Mesenchymal stem cell (in vitro differentiated cells and primary cell): ENCODE results near the gene SH2D2A.

ENCODE experiments used
- DNase-seq: peaks from one replicate; pipeline ENCODE4 v3.0.0-alpha.2; 2013
- H2AFZ ChIP-seq: one replicate; pipeline ENCODE4 v1.6.1; 2013; ENCODE audit warnings: low read depth, mild to moderate bottlenecking, control low read depth, inconsistent platforms, low read length, moderate library complexity
- H2AK5ac ChIP-seq: 2 replicates; pipeline ENCODE4 v1.6.1; 2013; ENCODE audit warnings: low read length, moderate library complexity, mild to moderate bottlenecking, inconsistent platforms; ENCODE audit not compliant: severe bottlenecking
- H2BK120ac ChIP-seq: one replicate; pipeline ENCODE4 v1.6.1; 2013; ENCODE audit warnings: low read depth, mild to moderate bottlenecking, inconsistent platforms, low read length, moderate library complexity
- H2BK12ac ChIP-seq, 2 experiments: one replicate each; pipeline ENCODE4 v1.6.1; 2013; ENCODE audit warnings: inconsistent platforms in 2 of 2, low read length in 2 of 2, mild to moderate bottlenecking in 2 of 2, moderate library complexity in 2 of 2, control low read depth in 1 of 2
- H2BK15ac ChIP-seq: one replicate; pipeline ENCODE4 v1.6.1; 2013; ENCODE audit warnings: mild to moderate bottlenecking, low read depth, inconsistent platforms; ENCODE audit not compliant: poor library complexity, severe bottlenecking
- H2BK5ac ChIP-seq: 2 replicates; pipeline ENCODE4 v1.6.1; 2013; ENCODE audit warnings: low read depth, mild to moderate bottlenecking, low read length, control low read depth, inconsistent platforms; ENCODE audit not compliant: poor library complexity, severe bottlenecking
- H3K14ac ChIP-seq, 2 experiments: one replicate each; pipeline ENCODE4 v1.6.1; 2013; ENCODE audit warnings: inconsistent platforms in 2 of 2, low read length in 2 of 2, control low read depth in 1 of 2, mild to moderate bottlenecking in 1 of 2, moderate library complexity in 1 of 2
- H3K18ac ChIP-seq, 2 experiments: one replicate each; pipeline ENCODE4 v1.6.1; 2013; ENCODE audit warnings: inconsistent platforms in 2 of 2, low read length in 2 of 2, control low read depth in 1 of 2, low read depth in 1 of 2, mild to moderate bottlenecking in 1 of 2
- H3K23ac ChIP-seq, 2 experiments: one replicate each; pipeline ENCODE4 v1.6.1; 2013; ENCODE audit warnings: inconsistent platforms in 2 of 2, low read length in 2 of 2, mild to moderate bottlenecking in 2 of 2, moderate library complexity in 2 of 2, control low read depth in 1 of 2
- H3K27ac ChIP-seq: 2 replicates; pipeline ENCODE4 v1.5.1; 2013; ENCODE audit warnings: mild to moderate bottlenecking, moderate library complexity, low read length, control low read depth, inconsistent platforms; ENCODE audit not compliant: poor library complexity, severe bottlenecking
- H3K27me3 ChIP-seq, 2 experiments: 2 replicates each; pipeline versions ENCODE4 v1.6.1 to v1.7.0; 2013; ENCODE audit warnings: low read length in 2 of 2, mild to moderate bottlenecking in 2 of 2, moderate library complexity in 2 of 2, control low read depth in 1 of 2, inconsistent platforms in 1 of 2; ENCODE audit not compliant: control insufficient read depth in 1 of 2, insufficient read depth in 1 of 2
- H3K36me3 ChIP-seq, 2 experiments: 2 replicates each; pipeline versions ENCODE4 v1.6.1 to v1.7.0; 2013; ENCODE audit warnings: low read length in 2 of 2, control low read depth in 1 of 2, inconsistent platforms in 1 of 2, low read depth in 1 of 2, mild to moderate bottlenecking in 1 of 2; ENCODE audit not compliant: insufficient read depth in 2 of 2, control insufficient read depth in 1 of 2
- H3K4ac ChIP-seq, 2 experiments: one replicate each; pipeline ENCODE4 v1.6.1; 2013; ENCODE audit warnings: inconsistent platforms in 2 of 2, low read length in 2 of 2, mild to moderate bottlenecking in 2 of 2, moderate library complexity in 2 of 2, control low read depth in 1 of 2, low read depth in 1 of 2
- H3K4me1 ChIP-seq: 2 replicates; pipeline ENCODE4 v1.6.1; 2013; ENCODE audit warnings: low read depth, low read length, control low read depth; ENCODE audit not compliant: control insufficient read depth, insufficient read depth
- H3K4me2 ChIP-seq: 2 replicates; pipeline ENCODE4 v1.6.1; 2013; ENCODE audit warnings: low read length, mild to moderate bottlenecking, inconsistent platforms; ENCODE audit not compliant: poor library complexity, severe bottlenecking
- H3K4me3 ChIP-seq, 2 experiments: 2 replicates each; pipeline versions ENCODE4 v1.5.1 to v1.7.0; 2013; ENCODE audit warnings: low read length in 2 of 2, mild to moderate bottlenecking in 2 of 2, control low read depth in 1 of 2, low read depth in 1 of 2; ENCODE audit not compliant: insufficient read depth in 1 of 2
- H3K79me1 ChIP-seq: replicated peaks from 2 replicates; pipeline ENCODE4 v1.6.1; 2013; ENCODE audit warnings: mild to moderate bottlenecking, control low read depth, low read length, inconsistent platforms; ENCODE audit not compliant: poor library complexity, severe bottlenecking
- H3K9ac ChIP-seq: 2 replicates; pipeline ENCODE4 v1.7.0; 2013; ENCODE audit warnings: mild to moderate bottlenecking, low read length, moderate library complexity
- H3K9me3 ChIP-seq: 2 replicates; pipeline ENCODE4 v1.7.0; 2013; ENCODE audit warnings: mild to moderate bottlenecking, low read length; ENCODE audit not compliant: control insufficient read depth
- H4K8ac ChIP-seq: one replicate; pipeline ENCODE4 v1.6.1; 2013; ENCODE audit warnings: inconsistent platforms, mild to moderate bottlenecking, low read length, moderate library complexity
- H4K91ac ChIP-seq: one replicate; pipeline ENCODE4 v1.6.1; 2013; ENCODE audit warnings: mild to moderate bottlenecking, low read length, inconsistent platforms
- WGBS: methylation state at CpG from one replicate; pipeline ENCODE4 v1.1.7; 2013; ENCODE audit warnings: mixed read lengths; 5-methylcytosine and 5-hydroxymethylcytosine counted together

SH2D2A gene

DNA sequence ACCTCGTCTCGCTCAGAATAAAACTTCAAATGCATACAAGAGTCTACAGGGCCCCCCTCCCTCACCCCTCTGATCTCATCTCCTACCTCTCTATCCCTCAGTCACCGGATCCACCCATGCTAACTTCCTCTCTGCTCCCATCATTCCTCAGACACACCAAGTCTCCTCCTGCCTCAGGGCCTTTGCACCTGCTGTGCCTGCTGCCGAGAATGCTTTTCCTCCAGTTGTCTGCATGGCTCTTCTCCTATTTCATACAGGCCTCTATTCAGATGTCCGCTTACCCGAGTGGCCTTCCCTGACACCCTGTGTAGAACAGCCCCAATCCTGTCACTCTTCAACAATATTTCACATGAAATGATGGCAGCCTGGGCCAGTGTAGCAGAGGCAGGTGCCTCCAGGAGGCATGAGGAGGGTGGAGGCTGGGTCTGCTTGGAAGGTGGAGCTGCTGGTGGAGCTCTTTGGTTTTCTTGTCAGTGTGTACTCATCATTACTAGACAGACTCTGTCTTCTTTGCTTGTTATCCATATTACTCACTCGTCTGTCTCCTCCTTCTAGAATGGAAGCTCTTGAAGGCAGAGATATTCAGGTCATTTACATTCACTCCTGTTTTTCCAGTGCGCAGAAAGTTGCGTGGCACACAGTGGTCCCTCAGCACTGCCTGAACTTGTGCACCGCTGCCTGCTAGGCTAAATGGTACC lies 4.2 kb downstream of the SH2D2A start:
- Histone ChIP-seq H3K4ac (no peak overlapping the region), H2BK5ac (no peak overlapping the region), H3K4me3 (no peak overlapping the region), H3K9ac (no peak overlapping the region), H3K4me2 (no peak overlapping the region), H3K14ac (no peak overlapping the region), H2BK15ac (no peak overlapping the region), H3K79me1 (no peaks in the 10 kb centered on the region), H2AK5ac (no peak overlapping the region), H2AFZ (no peak overlapping the region), H2BK120ac (no peak overlapping the region), H3K4me1 (peaks cover 20% of the 10 kb centered on the region), H3K36me3 (peaks cover 0 to 4% of the 10 kb centered on the region in 2 experiments), H3K27me3 (peaks cover 12 to 30% of the 10 kb centered on the region in 2 experiments), H4K8ac (no peak overlapping the region), H3K27ac (no peak overlapping the region), H3K9me3 (no peaks in the 10 kb centered on the region), H3K18ac (no peak overlapping the region), H4K91ac (no peak overlapping the region), H3K23ac (no peak overlapping the region), H2BK12ac (no peak overlapping the region)
- WGBS = 97% methylated on average over 10 of the region's 10 CpGs
- no peak for DNase-seq

DNA sequence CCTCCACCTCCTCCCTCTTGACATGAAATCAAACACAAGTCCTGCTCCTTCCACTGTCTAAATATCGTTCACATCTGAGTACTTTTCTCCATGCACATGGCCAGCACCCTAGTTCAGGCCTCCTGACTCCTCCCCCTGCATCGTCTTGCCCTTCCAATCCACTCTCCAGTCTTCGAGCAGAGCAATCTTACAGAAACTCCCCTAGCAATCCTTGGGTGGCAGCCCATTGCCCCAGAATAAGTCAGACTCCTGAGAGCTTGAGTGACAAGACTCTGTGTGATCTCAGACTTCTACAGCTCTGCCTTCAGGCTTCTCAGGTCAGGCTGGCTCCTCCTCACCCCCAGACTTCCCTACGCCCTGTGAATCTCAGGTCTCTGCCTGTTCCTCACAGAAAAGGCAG lies 5.5 kb downstream of the SH2D2A start:
- no peak overlapping the region for H2BK5ac ChIP-seq
- H3K18ac ChIP-seq = no peak overlapping the region
- DNase-seq = no peak
- H3K4me2 ChIP-seq = no peak overlapping the region
- H2AFZ ChIP-seq = no peak overlapping the region
- H4K91ac ChIP-seq = no peak overlapping the region
- no peak overlapping the region for H2BK120ac ChIP-seq
- peaks cover 0 to 4% of the 10 kb centered on the region in 2 experiments for H3K36me3 ChIP-seq
- H3K4me3 ChIP-seq = no peak overlapping the region
- peaks cover 12 to 23% of the 10 kb centered on the region in 2 experiments for H3K27me3 ChIP-seq
- peaks cover 18% of the 10 kb centered on the region for H3K4me1 ChIP-seq
- H3K14ac ChIP-seq = no peak overlapping the region
- no peaks in the 10 kb centered on the region for H3K79me1 ChIP-seq
- no peak overlapping the region for H4K8ac ChIP-seq
- no peak overlapping the region for H2BK12ac ChIP-seq
- no peak overlapping the region for H2AK5ac ChIP-seq
- no peak overlapping the region for H3K23ac ChIP-seq
- no peak overlapping the region for H3K9ac ChIP-seq
- H3K9me3 ChIP-seq = no peaks in the 10 kb centered on the region
- H2BK15ac ChIP-seq = no peak overlapping the region
- no peak overlapping the region for H3K4ac ChIP-seq
- H3K27ac ChIP-seq = no peak overlapping the region
- WGBS = 74% methylated on average over 4 of the region's 4 CpGs

DNA sequence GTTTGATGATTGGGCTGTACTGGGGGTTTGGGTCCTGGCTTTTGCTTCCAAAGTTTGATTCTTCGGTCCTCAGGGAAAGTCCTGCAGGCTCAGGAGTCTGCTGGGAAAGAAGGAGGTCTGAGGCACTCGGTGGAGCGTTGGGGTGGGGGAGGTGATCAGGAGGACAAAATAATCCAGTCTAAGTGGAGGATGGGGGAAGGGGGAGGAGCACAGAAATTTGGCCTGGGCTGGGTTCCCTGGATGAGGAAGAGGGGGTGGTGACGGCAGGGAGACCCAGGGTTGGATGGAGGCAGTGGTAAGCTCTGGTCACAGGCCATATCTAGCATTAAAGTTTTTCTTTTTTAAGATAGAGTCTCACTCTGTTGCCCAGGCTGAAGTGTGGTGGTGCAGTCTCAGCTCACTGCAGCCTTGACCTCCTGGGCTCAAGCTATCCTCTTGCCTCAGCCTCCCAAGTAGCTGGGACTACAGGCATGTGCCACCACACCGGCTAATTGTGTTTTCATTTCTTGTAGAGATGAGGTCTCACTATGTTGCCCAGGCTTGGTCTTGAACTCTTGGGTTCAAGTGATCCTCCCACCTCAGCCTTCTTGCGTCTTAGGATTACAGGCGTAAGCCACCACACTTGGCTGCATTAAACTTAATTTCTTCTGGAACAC lies 6.8 kb downstream of the SH2D2A start:
- Histone ChIP-seq H2BK12ac (no peak overlapping the region), H3K79me1 (no peaks in the 10 kb centered on the region), H2BK5ac (no peak overlapping the region), H3K27me3 (peaks cover 12 to 17% of the 10 kb centered on the region in 2 experiments), H3K4me1 (peaks cover 14% of the 10 kb centered on the region), H2BK15ac (no peak overlapping the region), H3K18ac (no peak overlapping the region), H3K4ac (no peak overlapping the region), H3K4me2 (no peak overlapping the region), H4K8ac (no peak overlapping the region), H3K14ac (no peak overlapping the region), H3K9me3 (no peaks in the 10 kb centered on the region), H3K4me3 (no peak overlapping the region), H3K36me3 (peaks cover 0 to 4% of the 10 kb centered on the region in 2 experiments), H2BK120ac (no peak overlapping the region), H2AK5ac (no peak overlapping the region), H3K9ac (no peak overlapping the region), H4K91ac (no peak overlapping the region), H3K27ac (no peak overlapping the region), H3K23ac (no peak overlapping the region), H2AFZ (no peak overlapping the region)
- 85% methylated on average over 7 of the region's 7 CpGs for WGBS
- no peak for DNase-seq

- H3K27me3 ChIP-seq = peaks cover 12 to 17% of the 10 kb centered on the region in 2 experiments
- no peak overlapping the region for H3K4me2 ChIP-seq
- H2BK12ac ChIP-seq = no peak overlapping the region
- H3K4me3 ChIP-seq = no peak overlapping the region
- H2BK5ac ChIP-seq = no peak overlapping the region
- H4K91ac ChIP-seq = no peak overlapping the region
- no peak overlapping the region for H3K18ac ChIP-seq
- no peak overlapping the region for H3K4ac ChIP-seq
- no peak overlapping the region for H3K27ac ChIP-seq
- no peaks in the 10 kb centered on the region for H3K79me1 ChIP-seq
- H2AFZ ChIP-seq = no peak overlapping the region
- H2BK120ac ChIP-seq = no peak overlapping the region
- no peak overlapping the region for H3K14ac ChIP-seq
- DNase-seq = no peak
- H3K23ac ChIP-seq = no peak overlapping the region
- no peak overlapping the region for H2BK15ac ChIP-seq
- no peaks in the 10 kb centered on the region for H3K9me3 ChIP-seq
- no peak overlapping the region for H2AK5ac ChIP-seq
- no peak overlapping the region for H3K9ac ChIP-seq
- H4K8ac ChIP-seq = no peak overlapping the region
- WGBS = 95% methylated on average over 7 of the region's 10 CpGs
- H3K36me3 ChIP-seq = peaks cover 0 to 4% of the 10 kb centered on the region in 2 experiments
- H3K4me1 ChIP-seq = peaks cover 16% of the 10 kb centered on the region
These were observed 7.4 kb downstream of the SH2D2A start for GRCh38 chr1:156809281-156809680.
